Measurements from ENCODE around the gene TRPM4. TPM values are rescaled to one million over a fixed set of nuclear protein-coding genes. Genes with fewer than 3 reads are reported as not detected.

Gene TRPM4
- total and polyA plus RNA-seq, 4 donors, result 21.3 to 59.1 (median 49.5) TPM

- Histone ChIP-seq H3K4me3 (ENCODE audit: low read length in 2 of 2) (no peak overlapping the region), H3K9me3 (ENCODE audit: control insufficient read depth, low read length) (no peaks in the 10 kb centered on the region), H3K27me3 (ENCODE audit: control insufficient read depth in 1 of 2, insufficient read depth in 2 of 2, low read length in 1 of 2) (no peaks in the 10 kb centered on the region), H3K27ac (ENCODE audit: low read depth in 1 of 2, low read length in 2 of 2) (no peak overlapping the region), H3K4me1 (ENCODE audit: control insufficient read depth in 1 of 2, insufficient read depth in 2 of 2, low read length in 2 of 2) (no peaks in the 10 kb centered on the region), H3K36me3 (ENCODE audit: control insufficient read depth in 1 of 2, insufficient read depth in 2 of 2, low read length in 1 of 2) (peaks cover 0 to 9% of the 10 kb centered on the region in 2 donors)
- intact Hi-C loops (cut with DNase I), result no loop called here
- WGBS, 2 donors, result 82% methylated on average over 21 of the region's 21 CpGs
- DNase-seq, result no peak
- ATAC-seq (ENCODE audit: low FRiP score), result no peak
These were observed 31.1 kb downstream of the TRPM4 start for GRCh38 chr19:49188626-49189200.

- H3K36me3 ChIP-seq (ENCODE audit: control insufficient read depth in 1 of 2, insufficient read depth in 2 of 2, low read length in 1 of 2), result peaks cover 0 to 9% of the 10 kb centered on the region in 2 donors
These were observed 31.7 kb downstream of the TRPM4 start for GRCh38 chr19:49189259-49189658.

DNA sequence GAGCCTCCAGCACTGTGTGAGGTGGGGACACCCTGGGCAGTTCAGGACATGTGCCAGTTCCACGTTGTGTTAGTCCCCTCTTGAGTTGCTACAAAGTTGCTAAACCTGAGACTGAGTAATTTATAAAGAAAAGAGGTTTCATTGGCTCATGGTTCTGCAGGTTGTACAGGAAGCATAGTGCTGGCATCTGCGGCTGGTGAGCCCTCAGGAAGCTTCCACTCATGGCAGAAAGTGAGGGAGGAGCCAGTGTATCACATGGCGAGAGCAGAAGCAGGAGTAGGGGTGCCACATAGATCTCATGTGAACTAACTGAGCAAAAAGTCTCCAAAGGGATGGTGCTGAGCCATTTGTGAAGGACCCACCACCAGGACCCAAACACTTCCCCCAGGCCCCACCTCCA is 33.2 kb downstream of the TRPM4 start:
- Histone ChIP-seq H3K4me1 (ENCODE audit: control insufficient read depth in 1 of 2, insufficient read depth in 2 of 2, low read length in 2 of 2) (no peaks in the 10 kb centered on the region), H3K27ac (ENCODE audit: low read depth in 1 of 2, low read length in 2 of 2) (no peak overlapping the region), H3K4me3 (ENCODE audit: low read length in 2 of 2) (no peak overlapping the region), H3K27me3 (ENCODE audit: control insufficient read depth in 1 of 2, insufficient read depth in 2 of 2, low read length in 1 of 2) (no peaks in the 10 kb centered on the region), H3K36me3 (ENCODE audit: control insufficient read depth in 1 of 2, insufficient read depth in 2 of 2, low read length in 1 of 2) (peaks cover 0 to 9% of the 10 kb centered on the region in 2 donors), H3K9me3 (ENCODE audit: control insufficient read depth, low read length) (no peaks in the 10 kb centered on the region)
- ATAC-seq (ENCODE audit: low FRiP score), result no peak
- intact Hi-C loops (cut with DNase I), result no loop called here
- no peak for DNase-seq
- WGBS, 2 donors, result 92 to 97% methylated on average over 3 of the region's 3 CpGs

More at GRCh38 chr19:49189259-49189658, 31.7 kb downstream of the TRPM4 start:
- Histone ChIP-seq H3K27me3 (ENCODE audit: control insufficient read depth in 1 of 2, insufficient read depth in 2 of 2, low read length in 1 of 2) (no peaks in the 10 kb centered on the region), H3K4me3 (ENCODE audit: low read length in 2 of 2) (no peak overlapping the region), H3K9me3 (ENCODE audit: control insufficient read depth, low read length) (no peaks in the 10 kb centered on the region), H3K27ac (ENCODE audit: low read depth in 1 of 2, low read length in 2 of 2) (no peak overlapping the region), H3K4me1 (ENCODE audit: control insufficient read depth in 1 of 2, insufficient read depth in 2 of 2, low read length in 2 of 2) (no peaks in the 10 kb centered on the region)
- DNase-seq (no peak), ATAC-seq (ENCODE audit: low FRiP score) (no peak)
- intact Hi-C loops (cut with DNase I), result no loop called here
- WGBS, 2 donors, result 89 to 90% methylated on average over 5 of the region's 5 CpGs

DNA sequence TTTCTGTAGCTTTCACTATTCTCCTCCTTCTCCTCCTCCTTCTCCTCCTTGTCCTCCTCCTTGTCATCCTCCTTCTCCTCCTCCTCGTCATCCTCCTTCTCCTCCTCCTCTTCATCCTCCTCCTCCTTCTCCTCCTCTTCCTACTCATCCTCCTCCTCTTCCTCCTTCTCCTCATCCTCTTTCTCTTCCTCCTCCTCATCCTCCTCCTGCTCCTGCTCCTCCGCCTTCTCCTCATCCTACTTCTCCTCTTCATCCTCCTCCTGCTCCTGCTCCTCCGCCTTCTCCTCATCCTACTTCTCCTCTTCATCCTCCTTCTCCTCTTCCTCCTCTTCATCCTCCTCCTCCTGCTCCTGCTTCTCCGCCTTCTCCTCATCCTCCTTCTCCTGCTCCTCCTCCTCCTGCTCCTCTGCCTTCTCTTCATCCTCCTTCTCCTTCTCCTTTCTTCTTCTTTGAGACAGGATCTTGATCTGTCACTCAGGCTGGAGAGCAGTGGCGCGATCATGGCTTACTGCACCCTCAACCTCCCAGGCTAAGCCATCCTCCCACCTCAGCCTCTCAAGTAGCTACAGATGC is 36.3 kb downstream of the TRPM4 start:
- peaks cover 0 to 9% of the 10 kb centered on the region in 2 donors for H3K36me3 ChIP-seq (ENCODE audit: control insufficient read depth in 1 of 2, insufficient read depth in 2 of 2, low read length in 1 of 2)
- H3K4me1 ChIP-seq (ENCODE audit: control insufficient read depth in 1 of 2, insufficient read depth in 2 of 2, low read length in 2 of 2), result no peaks in the 10 kb centered on the region
- DNase-seq (no peak), ATAC-seq (ENCODE audit: low FRiP score) (no peak)
- no peaks in the 10 kb centered on the region for H3K27me3 ChIP-seq (ENCODE audit: control insufficient read depth in 1 of 2, insufficient read depth in 2 of 2, low read length in 1 of 2)
- 88 to 92% methylated on average over 6 of the region's 6 CpGs for WGBS, 2 donors
- intact Hi-C loops (cut with DNase I), result no loop called here
- no peak overlapping the region for H3K4me3 ChIP-seq (ENCODE audit: low read length in 2 of 2)
- no peak overlapping the region for H3K27ac ChIP-seq (ENCODE audit: low read depth in 1 of 2, low read length in 2 of 2)
- no peaks in the 10 kb centered on the region for H3K9me3 ChIP-seq (ENCODE audit: control insufficient read depth, low read length)

- no peaks in the 10 kb centered on the region for H3K4me1 ChIP-seq (ENCODE audit: control insufficient read depth in 1 of 2, insufficient read depth in 2 of 2, low read length in 2 of 2)
- H3K9me3 ChIP-seq (ENCODE audit: control insufficient read depth, low read length), result no peaks in the 10 kb centered on the region
- H3K27me3 ChIP-seq (ENCODE audit: control insufficient read depth in 1 of 2, insufficient read depth in 2 of 2, low read length in 1 of 2), result no peaks in the 10 kb centered on the region
- H3K36me3 ChIP-seq (ENCODE audit: control insufficient read depth in 1 of 2, insufficient read depth in 2 of 2, low read length in 1 of 2), result peaks cover 0 to 9% of the 10 kb centered on the region in 2 donors
- ATAC-seq (ENCODE audit: low FRiP score), result no peak
- no peak overlapping the region for H3K27ac ChIP-seq (ENCODE audit: low read depth in 1 of 2, low read length in 2 of 2)
- no peak for DNase-seq
- no peak overlapping the region for H3K4me3 ChIP-seq (ENCODE audit: low read length in 2 of 2)
- intact Hi-C loops (cut with DNase I), result no loop called here
- 88 to 92% methylated on average over 4 of the region's 4 CpGs for WGBS, 2 donors
These were observed 36.8 kb downstream of the TRPM4 start for GRCh38 chr19:49194408-49194807.

GRCh38 chr19:49196527-49197240 is 39.1 kb downstream of the TRPM4 start:
- ATAC-seq (ENCODE audit: low FRiP score) (peak; percentile 84), DNase-seq (peak; percentile 57 to 85)
- Histone ChIP-seq H3K27me3 (ENCODE audit: control insufficient read depth in 1 of 2, insufficient read depth in 2 of 2, low read length in 1 of 2) (no peaks in the 10 kb centered on the region), H3K9me3 (ENCODE audit: control insufficient read depth, low read length) (no peaks in the 10 kb centered on the region), H3K4me3 (ENCODE audit: low read length in 2 of 2) (no peak overlapping the region), H3K36me3 (ENCODE audit: control insufficient read depth in 1 of 2, insufficient read depth in 2 of 2, low read length in 1 of 2) (no peaks in the 10 kb centered on the region), H3K4me1 (ENCODE audit: control insufficient read depth in 1 of 2, insufficient read depth in 2 of 2, low read length in 2 of 2) (no peaks in the 10 kb centered on the region), H3K27ac (ENCODE audit: low read depth in 1 of 2, low read length in 2 of 2) (no peak overlapping the region)
- intact Hi-C loops (cut with DNase I), result loop anchor here in 1 of 2 donors (5.0 kb wide), 2 partner anchors 34 to 104 kb away; no protein-coding TSS in a partner anchor
- 46 to 53% methylated on average over 36 to 40 of the region's 40 CpGs for WGBS, 2 donors

DNA sequence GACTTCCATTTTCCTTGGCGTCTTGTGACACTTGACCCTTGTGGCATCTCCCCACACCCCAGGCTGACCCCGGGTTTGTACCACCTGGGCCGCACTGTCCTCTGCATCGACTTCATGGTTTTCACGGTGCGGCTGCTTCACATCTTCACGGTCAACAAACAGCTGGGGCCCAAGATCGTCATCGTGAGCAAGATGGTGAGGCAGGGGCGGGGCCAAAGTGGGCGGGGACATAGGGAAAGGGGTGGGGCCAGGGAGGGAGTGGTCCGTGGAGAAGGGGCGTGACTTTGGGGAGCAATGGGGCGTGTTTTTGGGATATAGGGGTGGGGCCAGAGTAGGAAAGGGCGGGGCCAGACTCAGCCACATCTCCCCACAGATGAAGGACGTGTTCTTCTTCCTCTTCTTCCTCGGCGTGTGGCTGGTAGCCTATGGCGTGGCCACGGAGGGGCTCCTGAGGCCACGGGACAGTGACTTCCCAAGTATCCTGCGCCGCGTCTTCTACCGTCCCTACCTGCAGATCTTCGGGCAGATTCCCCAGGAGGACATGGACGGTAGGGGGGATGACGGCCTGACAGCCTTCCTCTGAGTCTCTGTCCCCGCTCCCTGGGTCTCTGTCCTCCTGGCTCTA is 42.8 kb downstream of the TRPM4 start:
- H3K4me3 ChIP-seq (ENCODE audit: low read length in 2 of 2), result no peak overlapping the region
- no peaks in the 10 kb centered on the region for H3K27me3 ChIP-seq (ENCODE audit: control insufficient read depth in 1 of 2, insufficient read depth in 2 of 2, low read length in 1 of 2)
- DNase-seq (no peak), ATAC-seq (ENCODE audit: low FRiP score) (no peak)
- H3K9me3 ChIP-seq (ENCODE audit: control insufficient read depth, low read length), result no peaks in the 10 kb centered on the region
- H3K4me1 ChIP-seq (ENCODE audit: control insufficient read depth in 1 of 2, insufficient read depth in 2 of 2, low read length in 2 of 2), result no peaks in the 10 kb centered on the region
- WGBS, 2 donors, result 91 to 92% methylated on average over 28 to 29 of the region's 29 CpGs
- intact Hi-C loops (cut with DNase I), result loop anchor here in 1 of 2 donors (5.0 kb wide), 1 partner anchor 98 kb away; no protein-coding TSS in a partner anchor
- H3K27ac ChIP-seq (ENCODE audit: low read depth in 1 of 2, low read length in 2 of 2), result no peak overlapping the region
- H3K36me3 ChIP-seq (ENCODE audit: control insufficient read depth in 1 of 2, insufficient read depth in 2 of 2, low read length in 1 of 2), result peaks cover 0 to 3% of the 10 kb centered on the region in 2 donors

DNA sequence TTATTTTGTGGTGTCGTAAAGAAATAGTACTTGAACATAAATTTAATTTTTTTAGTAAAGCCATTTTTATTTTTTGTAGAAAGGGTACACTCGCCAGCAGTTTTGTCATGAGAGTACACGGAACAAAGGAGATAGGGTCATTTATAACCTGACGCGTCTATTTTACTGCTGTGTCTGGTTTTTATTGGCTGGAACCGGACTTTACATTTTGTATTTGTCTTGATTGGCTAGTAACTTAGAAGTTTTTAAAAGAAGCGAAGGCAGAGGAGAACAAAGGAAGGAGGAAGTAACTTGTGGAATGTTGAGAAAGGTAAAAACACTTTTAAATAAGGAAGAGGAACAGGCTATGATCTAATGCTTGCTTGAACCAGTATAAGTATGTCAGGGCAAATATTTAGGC is 43.5 kb downstream of the TRPM4 start:
- 82 to 84% methylated on average over 7 of the region's 7 CpGs for WGBS, 2 donors
- Histone ChIP-seq H3K4me1 (ENCODE audit: control insufficient read depth in 1 of 2, insufficient read depth in 2 of 2, low read length in 2 of 2) (no peaks in the 10 kb centered on the region), H3K36me3 (ENCODE audit: control insufficient read depth in 1 of 2, insufficient read depth in 2 of 2, low read length in 1 of 2) (peaks cover 0 to 3% of the 10 kb centered on the region in 2 donors), H3K4me3 (ENCODE audit: low read length in 2 of 2) (no peak overlapping the region), H3K27me3 (ENCODE audit: control insufficient read depth in 1 of 2, insufficient read depth in 2 of 2, low read length in 1 of 2) (no peaks in the 10 kb centered on the region), H3K9me3 (ENCODE audit: control insufficient read depth, low read length) (no peaks in the 10 kb centered on the region), H3K27ac (ENCODE audit: low read depth in 1 of 2, low read length in 2 of 2) (no peak overlapping the region)
- DNase-seq, result no peak
- no peak for ATAC-seq (ENCODE audit: low FRiP score)
- intact Hi-C loops (cut with DNase I), result loop anchor here in 1 of 2 donors (5.0 kb wide), 1 partner anchor 99 kb away; no protein-coding TSS in a partner anchor
